PC-3 (cell line): ENCODE data around the gene ITPR3.

Source experiments
- CTCF ChIP-seq: fragments of 300-600 bp; sonication (generic); conservative IDR thresholded peaks from 2 replicates; pipeline ENCODE4 v1.5.1; 2017; ENCODE audit warnings: antibody characterized with exemption, low read depth, mild to moderate bottlenecking, low read length
- EZH2 ChIP-seq: fragments of 300-600 bp; sonication (generic); IDR thresholded peaks from one replicate; pipeline ENCODE4 v1.6.1; 2017; ENCODE audit warnings: antibody characterized with exemption, mild to moderate bottlenecking, low read length; ENCODE audit not compliant: unreplicated experiment
- EZH2phosphoT487 ChIP-seq: fragments of 300-600 bp; sonication (generic); IDR thresholded peaks from 2 replicates; pipeline ENCODE4 v1.6.1; 2018; ENCODE audit warnings: mild to moderate bottlenecking, antibody characterized with exemption, low read length, borderline replicate concordance

- TF ChIP-seq CTCF (no peak), EZH2phosphoT487 (no peak), EZH2 (no peak)
These were observed 114.1 kb downstream of the ITPR3 start for GRCh38 chr6:33735216-33735615.
